Measurements from ENCODE around the gene PRRT1. TPM values are rescaled to one million over a fixed set of nuclear protein-coding genes. Genes with fewer than 3 reads are reported as not detected.

PRRT1 gene
- total RNA-seq, 2 experiments from 2014 or later = 1.4 to 1.5 TPM

DNA sequence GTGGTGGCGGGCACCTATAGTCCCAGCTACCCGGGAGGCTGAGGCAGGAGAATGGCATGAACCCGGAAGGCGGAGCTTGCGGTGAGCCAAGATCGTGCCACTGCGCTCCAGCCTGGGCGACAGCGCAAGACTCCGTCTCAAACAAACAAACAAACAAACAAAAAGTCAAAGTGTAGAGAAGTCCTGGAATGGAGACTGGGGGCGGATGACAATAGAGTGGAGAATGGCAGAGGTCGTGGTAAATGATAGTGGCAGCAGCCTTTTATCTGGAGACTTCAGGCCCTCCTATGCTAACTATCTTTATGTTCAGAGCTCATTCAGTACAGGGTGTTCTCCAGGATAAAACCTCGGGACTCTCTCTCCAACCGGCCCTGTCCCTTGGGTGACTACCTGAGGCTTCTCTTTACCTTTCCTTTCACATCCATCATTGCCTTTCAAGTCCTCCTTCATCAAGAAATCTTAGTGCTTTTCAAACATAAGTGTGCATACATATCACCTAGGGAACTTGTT, 20.2 kb downstream of the PRRT1 start:
- Mint-ChIP-seq H3K9me3 (no peaks in the 10 kb centered on the region), H3K27ac (no peak overlapping the region), H3K27me3 (no peaks in the 10 kb centered on the region), H3K4me1 (peaks cover 24% of the 10 kb centered on the region), H3K4me3 (no peak overlapping the region), H3K36me3 (peaks cover 2% of the 10 kb centered on the region)
- no peak for DNase-seq

DNA sequence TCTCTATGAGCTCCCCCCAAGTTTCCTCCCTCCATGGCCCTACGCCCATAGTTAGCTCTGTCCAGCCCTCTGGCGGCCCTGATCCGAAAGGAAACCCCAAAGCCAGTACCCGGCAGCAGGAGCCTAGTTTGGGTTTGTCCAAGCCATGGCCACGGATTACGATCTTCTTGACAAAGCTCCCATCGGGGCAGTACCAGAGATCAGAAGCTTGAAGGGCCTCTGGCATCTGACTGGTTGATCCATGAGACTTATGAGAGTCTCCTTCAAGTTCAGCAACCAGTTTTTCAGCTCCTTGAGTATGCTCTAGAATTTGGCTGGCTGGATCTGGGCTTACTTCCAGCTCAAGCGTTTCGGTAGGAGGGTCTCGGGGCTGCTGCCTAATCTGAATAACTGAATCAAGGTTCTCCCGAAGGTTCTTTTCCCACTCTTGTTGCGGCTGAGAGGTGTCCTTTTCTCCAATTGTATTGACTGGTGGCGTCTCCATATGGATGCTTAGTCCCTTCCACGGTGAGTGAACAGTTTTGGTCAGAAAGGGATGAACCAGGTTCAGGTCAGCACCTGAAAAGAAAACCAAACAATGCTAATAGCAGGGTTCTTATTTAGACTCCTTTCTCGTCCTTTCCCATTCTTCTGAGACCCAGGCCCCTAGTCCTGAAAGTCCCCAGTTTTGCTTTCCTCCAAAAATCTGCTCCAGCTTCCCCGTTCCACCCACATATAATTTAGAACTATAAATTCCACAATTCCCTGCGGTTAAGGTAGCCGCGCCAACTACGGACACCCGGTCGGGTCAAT, 22.2 kb downstream of the PRRT1 start:
- Mint-ChIP-seq H3K27ac (peak overlapping the region; percentile 94), H3K9me3 (no peaks in the 10 kb centered on the region), H3K4me1 (peaks cover 28% of the 10 kb centered on the region), H3K36me3 (peaks cover 2% of the 10 kb centered on the region), H3K27me3 (no peaks in the 10 kb centered on the region), H3K4me3 (peak overlapping the region; percentile 99)
- no peak for DNase-seq

DNA sequence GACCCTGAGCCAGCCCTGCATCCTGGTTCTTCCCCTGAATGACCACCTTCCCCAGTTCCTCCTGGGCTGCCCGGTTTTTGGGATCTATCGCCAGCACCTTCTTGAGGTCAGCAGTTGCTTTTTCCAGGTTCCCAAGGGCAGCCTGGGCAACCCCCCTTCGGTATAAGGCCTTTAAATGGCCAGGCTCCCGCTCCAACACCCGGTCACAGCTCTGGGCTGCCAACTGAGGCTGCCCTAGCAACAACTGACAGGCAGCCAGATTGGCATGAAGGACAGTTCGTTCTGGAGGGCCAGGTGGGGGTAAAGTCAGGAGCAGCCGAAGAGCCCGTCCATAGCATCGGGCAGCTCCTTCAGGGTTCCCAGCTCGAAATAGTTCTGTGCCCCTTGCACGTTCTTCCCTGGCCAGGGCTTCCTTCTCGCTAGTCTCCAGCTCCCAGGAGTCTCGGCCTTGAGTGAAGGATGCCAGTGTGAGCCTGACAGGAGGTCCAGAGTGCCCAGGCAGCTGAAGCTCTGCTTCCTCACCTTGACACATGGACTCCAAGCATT, 22.9 kb downstream of the PRRT1 start:
- H3K27me3 Mint-ChIP-seq = no peaks in the 10 kb centered on the region
- peaks cover 28% of the 10 kb centered on the region for H3K4me1 Mint-ChIP-seq
- peak overlapping the region; percentile 99 for H3K4me3 Mint-ChIP-seq
- peak overlapping the region; percentile 96 for H3K27ac Mint-ChIP-seq
- H3K36me3 Mint-ChIP-seq = peaks cover 2% of the 10 kb centered on the region
- no peaks in the 10 kb centered on the region for H3K9me3 Mint-ChIP-seq
- DNase-seq = no peak

GRCh38 chr6:32127717-32128592, 23.8 kb downstream of the PRRT1 start, which contains the start of gene ATF6B:
Gene ATF6B, minus strand, starts transcription at chr6:32128246. Its CDS starts 39 bp downstream, at chr6:32128207.
- Mint-ChIP-seq H3K4me3 (peak within 1 kb of the TSS; percentile 99), H3K27ac (peak within 1 kb of the TSS; percentile 96), H3K36me3 (peaks cover 8% of the 10 kb centered on the region), H3K4me1 (peaks cover 28% of the 10 kb centered on the region), H3K9me3 (no peaks in the 10 kb centered on the region), H3K27me3 (no peaks in the 10 kb centered on the region)
- peak; percentile 96 for DNase-seq

DNA sequence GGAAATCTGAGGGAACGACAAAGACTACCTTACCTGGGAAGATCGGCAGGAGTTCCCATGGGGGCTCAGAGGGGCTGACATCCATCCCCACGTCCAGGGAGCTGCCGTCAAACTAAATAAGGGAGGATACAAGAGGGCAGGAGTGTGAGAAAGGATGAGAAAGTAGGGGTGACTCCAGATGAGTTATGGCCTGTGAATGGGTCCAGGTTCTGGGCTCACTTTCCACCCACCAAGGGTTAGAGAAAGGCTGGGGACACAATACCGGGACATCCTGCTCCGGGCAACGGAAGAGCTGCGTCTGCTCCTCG, 24.4 kb downstream of the PRRT1 start:
- Mint-ChIP-seq H3K4me1 (peaks cover 28% of the 10 kb centered on the region), H3K36me3 (peaks cover 8% of the 10 kb centered on the region), H3K9me3 (no peaks in the 10 kb centered on the region)

DNA sequence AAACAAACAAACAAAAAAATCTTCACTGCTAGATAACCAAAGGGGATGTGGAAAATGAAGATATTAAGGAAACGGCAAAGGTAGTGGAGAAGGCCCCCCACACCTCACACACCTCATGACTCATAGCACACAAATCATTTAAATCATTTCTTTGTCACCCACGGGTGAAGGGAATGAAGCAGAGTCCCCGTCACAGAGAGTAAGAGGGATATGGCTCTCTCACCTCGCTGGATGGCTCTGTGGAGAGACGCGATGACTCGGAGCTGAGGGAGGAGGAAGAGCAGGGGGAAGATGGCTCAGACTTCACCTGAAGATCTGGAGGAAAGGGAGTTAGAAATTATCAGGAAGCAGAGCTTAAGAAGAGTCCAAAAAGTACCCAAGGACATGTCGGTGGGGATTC, 24.9 kb downstream of the PRRT1 start:
- peak overlapping the region; percentile 99 for H3K4me3 Mint-ChIP-seq
- H3K27me3 Mint-ChIP-seq = no peaks in the 10 kb centered on the region

More for the DNA sequence above, 24.4 kb downstream of the PRRT1 start:
- no peak for DNase-seq
- Mint-ChIP-seq H3K4me3 (peak overlapping the region; percentile 99), H3K27me3 (no peaks in the 10 kb centered on the region), H3K27ac (peak overlapping the region; percentile 96)

DNA sequence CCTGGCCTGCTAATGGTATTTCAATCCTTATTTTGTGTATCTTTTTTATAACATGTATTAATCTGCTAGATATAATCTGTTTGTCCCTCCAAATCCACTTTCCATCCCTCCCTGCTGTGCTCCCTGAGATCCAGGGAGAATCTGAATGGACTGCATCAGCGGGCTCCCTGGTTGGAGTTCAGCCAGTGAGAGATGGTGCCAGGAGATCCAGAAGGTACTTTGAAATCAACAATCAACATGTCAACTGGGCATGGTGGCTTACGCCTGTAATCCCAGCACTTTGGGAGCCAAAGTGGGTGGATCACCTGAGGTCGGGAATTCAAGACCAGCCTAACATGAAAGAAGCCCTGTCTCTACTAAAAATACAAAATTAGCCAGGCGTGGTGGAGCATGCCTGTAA, 28.1 kb downstream of the PRRT1 start:
- H3K4me1 Mint-ChIP-seq = peaks cover 20% of the 10 kb centered on the region
- H3K27me3 Mint-ChIP-seq = no peaks in the 10 kb centered on the region
- H3K36me3 Mint-ChIP-seq = peaks cover 13% of the 10 kb centered on the region
- DNase-seq = no peak
- H3K4me3 Mint-ChIP-seq = no peak overlapping the region
- no peaks in the 10 kb centered on the region for H3K9me3 Mint-ChIP-seq
- no peak overlapping the region for H3K27ac Mint-ChIP-seq

More for the DNA sequence above, 24.9 kb downstream of the PRRT1 start:
- DNase-seq = no peak
- Mint-ChIP-seq H3K27ac (peak overlapping the region; percentile 96), H3K9me3 (no peaks in the 10 kb centered on the region), H3K36me3 (peaks cover 8% of the 10 kb centered on the region), H3K4me1 (peaks cover 28% of the 10 kb centered on the region)

DNA sequence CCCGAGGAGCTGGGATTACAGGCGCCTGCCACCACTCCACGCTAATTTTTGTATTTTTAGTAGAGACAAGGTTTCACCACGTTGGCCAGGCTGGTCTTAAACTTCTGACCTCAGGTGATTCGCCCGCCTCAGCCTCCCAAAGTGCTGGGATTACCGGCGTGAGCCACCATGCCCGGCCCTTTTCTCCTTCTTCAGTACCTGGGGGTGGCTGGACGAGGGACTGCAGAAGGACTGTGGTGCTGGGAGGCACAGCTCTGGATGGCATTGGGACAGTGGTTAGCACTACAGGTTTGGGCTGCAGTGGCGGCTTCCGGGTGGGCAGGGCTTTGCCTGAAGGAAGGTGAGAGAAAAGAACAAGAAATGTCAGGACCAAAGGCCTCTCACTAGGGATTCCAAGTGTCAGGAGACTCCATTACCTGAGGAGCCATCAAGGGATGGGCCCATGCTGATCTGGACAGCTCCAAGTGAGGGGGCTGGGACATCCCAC, 31.1 kb downstream of the PRRT1 start:
- Mint-ChIP-seq H3K4me3 (no peak overlapping the region), H3K4me1 (peaks cover 3% of the 10 kb centered on the region), H3K9me3 (no peaks in the 10 kb centered on the region), H3K36me3 (peaks cover 11% of the 10 kb centered on the region), H3K27ac (no peak overlapping the region), H3K27me3 (no peaks in the 10 kb centered on the region)
- no peak for DNase-seq

DNA sequence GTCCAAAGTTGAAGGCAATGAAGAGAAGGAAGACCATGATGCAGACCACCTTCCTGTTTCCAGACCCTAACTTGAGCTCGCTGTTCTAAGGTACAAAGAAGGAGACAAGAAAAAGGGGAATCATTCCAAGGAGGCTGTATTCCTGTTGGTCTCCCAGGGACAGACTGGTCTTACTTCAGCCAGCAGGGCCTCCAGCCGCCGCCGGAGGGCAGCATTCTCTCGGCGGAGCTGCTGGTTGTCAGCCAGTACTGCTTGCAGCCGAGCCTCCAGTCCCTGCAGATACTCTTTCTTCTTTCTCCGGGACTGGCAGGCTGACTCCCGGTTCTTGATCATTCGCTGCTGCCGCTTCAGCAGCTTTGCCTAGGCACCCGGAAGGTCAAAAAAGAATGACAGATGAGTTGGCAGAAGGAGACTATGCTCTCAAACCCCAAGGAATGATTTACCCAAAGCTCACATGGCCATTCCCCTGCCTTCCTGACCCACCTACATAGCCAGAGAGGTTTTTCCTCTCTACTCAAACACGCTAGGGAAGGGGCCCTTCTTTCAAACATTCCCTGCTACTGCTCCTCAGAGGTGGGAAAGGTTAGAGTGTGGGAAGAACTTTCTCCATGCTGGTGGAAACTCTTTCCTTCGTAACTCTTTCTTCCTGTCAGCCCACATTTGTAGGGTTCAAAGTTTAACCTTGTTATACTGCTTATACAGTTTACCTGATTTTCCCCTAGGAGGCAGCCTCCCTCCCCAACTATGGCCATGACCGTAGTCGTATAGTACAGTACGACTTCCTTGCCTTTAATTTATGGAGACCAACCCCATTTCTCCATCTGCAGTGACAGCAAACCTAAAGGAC, 32.7 kb downstream of the PRRT1 start:
- Mint-ChIP-seq H3K27me3 (no peaks in the 10 kb centered on the region), H3K4me1 (peaks cover 3% of the 10 kb centered on the region), H3K4me3 (no peak overlapping the region), H3K27ac (no peak overlapping the region), H3K36me3 (peaks cover 11% of the 10 kb centered on the region), H3K9me3 (no peaks in the 10 kb centered on the region)
- DNase-seq = peak; percentile 73

DNA sequence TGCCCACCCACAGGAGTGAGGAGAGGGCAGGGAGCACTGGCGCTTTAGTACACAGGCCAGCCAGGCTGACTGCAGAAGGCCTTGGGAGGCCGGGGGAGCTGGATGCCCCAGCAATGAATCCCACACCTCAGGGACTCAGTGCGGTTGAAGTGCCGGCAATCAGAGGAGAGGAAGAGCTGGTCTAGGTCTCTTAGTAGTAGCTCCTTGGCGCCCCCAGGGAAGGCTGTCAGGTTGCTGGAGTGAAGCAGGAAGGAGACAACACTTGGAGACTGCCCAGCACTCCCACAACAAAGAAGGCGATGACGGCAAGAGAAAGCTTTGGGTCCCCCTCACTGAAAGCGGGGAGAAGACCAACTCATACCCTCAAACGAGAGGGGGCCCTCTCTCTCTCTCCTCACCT, 34.3 kb downstream of the PRRT1 start:
- H3K4me1 Mint-ChIP-seq = peaks cover 3% of the 10 kb centered on the region
- peaks cover 5% of the 10 kb centered on the region for H3K36me3 Mint-ChIP-seq
- H3K27ac Mint-ChIP-seq = no peak overlapping the region
- DNase-seq = no peak
- H3K9me3 Mint-ChIP-seq = no peaks in the 10 kb centered on the region
- H3K27me3 Mint-ChIP-seq = no peaks in the 10 kb centered on the region
- H3K4me3 Mint-ChIP-seq = no peak overlapping the region

DNA sequence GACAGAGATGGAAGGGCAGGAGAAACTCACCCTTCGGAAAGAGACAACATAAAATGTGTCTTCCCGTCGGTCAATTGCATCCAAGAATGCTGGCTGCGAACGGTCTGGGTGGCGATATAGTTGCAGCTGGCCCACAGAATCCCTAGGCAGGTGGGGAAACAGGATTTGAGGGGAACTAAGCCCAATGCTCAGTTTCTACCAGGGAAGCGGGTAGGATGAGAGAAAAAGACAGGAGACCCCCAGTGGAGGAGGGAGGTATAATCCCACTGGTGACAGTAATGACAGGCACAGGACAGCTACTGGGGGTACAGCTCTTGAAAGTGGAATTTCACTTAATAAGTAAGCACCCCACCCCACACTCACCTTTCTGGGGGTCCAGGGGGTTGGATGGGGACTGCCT, 35.1 kb downstream of the PRRT1 start:
- no peak overlapping the region for H3K4me3 Mint-ChIP-seq
- H3K36me3 Mint-ChIP-seq = peaks cover 5% of the 10 kb centered on the region
- no peak for DNase-seq
- H3K27me3 Mint-ChIP-seq = no peaks in the 10 kb centered on the region
- H3K27ac Mint-ChIP-seq = no peak overlapping the region
- no peaks in the 10 kb centered on the region for H3K9me3 Mint-ChIP-seq
- H3K4me1 Mint-ChIP-seq = peaks cover 3% of the 10 kb centered on the region

GRCh38 chr6:32115623-32116022, 36.1 kb downstream of the PRRT1 start:
- H3K9me3 Mint-ChIP-seq = no peaks in the 10 kb centered on the region
- H3K27ac Mint-ChIP-seq = no peak overlapping the region
- peaks cover 3% of the 10 kb centered on the region for H3K4me1 Mint-ChIP-seq
- H3K4me3 Mint-ChIP-seq = no peak overlapping the region
- DNase-seq = no peak
- H3K36me3 Mint-ChIP-seq = peaks cover 2% of the 10 kb centered on the region
- H3K27me3 Mint-ChIP-seq = no peaks in the 10 kb centered on the region

DNA sequence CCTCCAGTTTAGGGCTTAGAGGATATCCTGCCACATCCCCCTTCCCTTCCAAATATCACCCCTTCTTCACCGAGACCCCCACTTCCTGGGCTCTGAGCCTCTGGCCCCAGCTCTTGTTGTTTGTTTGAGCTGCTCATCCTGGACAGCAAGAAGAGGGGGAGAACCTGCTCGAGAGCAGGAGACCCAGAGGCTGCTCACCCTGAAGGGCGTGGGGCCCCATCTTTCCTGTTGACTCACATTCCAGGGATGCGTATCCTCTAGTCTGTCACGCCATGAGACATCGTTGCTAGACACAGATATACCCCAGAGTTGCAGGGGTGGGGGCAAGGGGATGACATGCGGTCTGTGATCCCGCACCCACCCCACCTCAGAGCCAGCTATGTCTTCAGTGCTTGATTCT, 36.9 kb downstream of the PRRT1 start:
- H3K36me3 Mint-ChIP-seq = no peaks in the 10 kb centered on the region
- no peaks in the 10 kb centered on the region for H3K9me3 Mint-ChIP-seq
- no peaks in the 10 kb centered on the region for H3K27me3 Mint-ChIP-seq
- DNase-seq = no peak
- H3K27ac Mint-ChIP-seq = peak overlapping the region; percentile 50
- no peak overlapping the region for H3K4me3 Mint-ChIP-seq
- H3K4me1 Mint-ChIP-seq = peaks cover 3% of the 10 kb centered on the region

Measured in activated naive CD8-positive, alpha-beta T cell treated with anti-CD3 and anti-CD28 coated beads for 36 hours (primary cell).